GM06990 (cell line): Measurements from ENCODE around the gene CMAS.

Experiments used
- DNase-seq: peaks from one replicate; pipeline ENCODE4 v3.0.0-alpha.2; 2011; ENCODE audit not compliant: insufficient read length; ENCODE audit errors: extremely low read depth
- H3K27me3 ChIP-seq: replicated peaks from 2 replicates; pipeline ENCODE4 v1.6.0; 2011; ENCODE audit warnings: low read length; ENCODE audit not compliant: control insufficient read depth, insufficient read depth
- H3K36me3 ChIP-seq: 2 replicates; pipeline ENCODE4 v1.5.1; 2011; ENCODE audit warnings: low read length; ENCODE audit not compliant: control insufficient read depth, insufficient read depth
- H3K4me3 ChIP-seq: replicated peaks from 2 replicates; pipeline ENCODE4 v1.5.1; 2011; ENCODE audit warnings: low read depth, mild to moderate bottlenecking, control low read depth, low read length
- CTCF ChIP-seq: IDR thresholded peaks from 2 replicates; pipeline ENCODE4 v1.5.1; 2011; ENCODE audit warnings: low read length, control low read depth, mild to moderate bottlenecking, inconsistent platforms; ENCODE audit not compliant: insufficient read depth, poor library complexity, severe bottlenecking

The CMAS gene

GRCh38 chr12:22039361-22039760, 6.7 kb upstream of the CMAS start:
- Histone ChIP-seq H3K36me3 (no peaks in the 10 kb centered on the region), H3K27me3 (no peaks in the 10 kb centered on the region), H3K4me3 (no peak overlapping the region)
- no peak for DNase-seq
- TF ChIP-seq CTCF = no peak

- Histone ChIP-seq H3K36me3 (no peaks in the 10 kb centered on the region), H3K27me3 (no peaks in the 10 kb centered on the region), H3K4me3 (no peak overlapping the region)
- TF ChIP-seq CTCF = no peak
- DNase-seq = no peak
Observed at GRCh38 chr12:22042976-22043669, 2.9 kb upstream of the CMAS start.

- no peak overlapping the region for H3K4me3 ChIP-seq
- no peaks in the 10 kb centered on the region for H3K27me3 ChIP-seq
- no peaks in the 10 kb centered on the region for H3K36me3 ChIP-seq
- no peak for DNase-seq
- no peak for TF ChIP-seq CTCF
Observed at GRCh38 chr12:22043943-22044342, 2.1 kb upstream of the CMAS start.

GRCh38 chr12:22044391-22044790, 1.6 kb upstream of the CMAS start:
- TF ChIP-seq CTCF = no peak
- no peak for DNase-seq
- no peak overlapping the region for H3K4me3 ChIP-seq
- no peaks in the 10 kb centered on the region for H3K27me3 ChIP-seq
- no peaks in the 10 kb centered on the region for H3K36me3 ChIP-seq

GRCh38 chr12:22046968-22047390, 961 bp downstream of the CMAS start:
- no peaks in the 10 kb centered on the region for H3K27me3 ChIP-seq
- TF ChIP-seq CTCF = no peak
- no peaks in the 10 kb centered on the region for H3K36me3 ChIP-seq
- peak overlapping the region; percentile 92 for H3K4me3 ChIP-seq
- no peak for DNase-seq

- no peak for TF ChIP-seq CTCF
- Histone ChIP-seq H3K4me3 (peak overlapping the region; percentile 92; the same call in 1 of the 2 replicates), H3K36me3 (no peaks in the 10 kb centered on the region), H3K27me3 (no peaks in the 10 kb centered on the region)
- DNase-seq = no peak
Observed at GRCh38 chr12:22047494-22047893, 1.5 kb downstream of the CMAS start.
